Measurements from ENCODE around the gene PXMP4.

Gene PXMP4

DNA sequence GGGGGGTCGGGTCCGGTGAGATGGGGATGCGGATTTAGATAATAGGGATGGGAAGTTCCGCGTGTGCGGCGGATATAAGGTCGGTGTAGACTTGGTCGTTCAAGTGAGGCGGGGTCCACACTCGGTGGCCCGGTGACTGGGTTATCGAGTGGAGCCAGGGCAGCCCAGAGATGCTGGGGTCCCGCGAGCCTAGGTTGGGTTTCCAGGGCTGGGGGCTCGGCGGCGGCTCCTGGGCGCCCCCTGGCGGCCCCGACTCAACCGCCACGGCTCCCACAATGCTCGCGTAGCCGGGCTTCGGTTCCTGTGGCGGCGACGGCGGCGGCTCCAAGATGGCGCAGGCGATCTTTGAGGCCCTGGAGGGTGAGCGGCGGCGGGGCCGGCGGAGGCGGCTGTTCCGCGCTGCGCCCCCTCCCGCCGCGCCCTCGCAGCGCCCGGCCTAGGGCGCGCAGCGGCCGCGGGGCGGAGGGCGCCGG, 11.6 kb upstream of the PXMP4 start, which contains the start of gene ZNF341 (continued):
- no peak for TF ChIP-seq ZNF302 (tag by site-specific recombination; IDR thresholded peaks at IDR 0.05; ENCODE audit: low read depth)
- peak; percentile 62; the same call in 1 of the 2 replicates for TF ChIP-seq ZFP37 (tag by site-specific recombination; IDR thresholded peaks at IDR 0.05)
- no peak for TF ChIP-seq ZNF768 (tag by site-specific recombination; IDR thresholded peaks at IDR 0.05)
- TF ChIP-seq ZNF2 (tag by site-specific recombination; IDR thresholded peaks at IDR 0.05): peak; percentile 76; the same call in 1 of the 2 replicates
- no peak for TF ChIP-seq ZNF366 (tag by site-specific recombination; conservative IDR thresholded peaks at IDR 0.05)
- TF ChIP-seq, protein P1, sequence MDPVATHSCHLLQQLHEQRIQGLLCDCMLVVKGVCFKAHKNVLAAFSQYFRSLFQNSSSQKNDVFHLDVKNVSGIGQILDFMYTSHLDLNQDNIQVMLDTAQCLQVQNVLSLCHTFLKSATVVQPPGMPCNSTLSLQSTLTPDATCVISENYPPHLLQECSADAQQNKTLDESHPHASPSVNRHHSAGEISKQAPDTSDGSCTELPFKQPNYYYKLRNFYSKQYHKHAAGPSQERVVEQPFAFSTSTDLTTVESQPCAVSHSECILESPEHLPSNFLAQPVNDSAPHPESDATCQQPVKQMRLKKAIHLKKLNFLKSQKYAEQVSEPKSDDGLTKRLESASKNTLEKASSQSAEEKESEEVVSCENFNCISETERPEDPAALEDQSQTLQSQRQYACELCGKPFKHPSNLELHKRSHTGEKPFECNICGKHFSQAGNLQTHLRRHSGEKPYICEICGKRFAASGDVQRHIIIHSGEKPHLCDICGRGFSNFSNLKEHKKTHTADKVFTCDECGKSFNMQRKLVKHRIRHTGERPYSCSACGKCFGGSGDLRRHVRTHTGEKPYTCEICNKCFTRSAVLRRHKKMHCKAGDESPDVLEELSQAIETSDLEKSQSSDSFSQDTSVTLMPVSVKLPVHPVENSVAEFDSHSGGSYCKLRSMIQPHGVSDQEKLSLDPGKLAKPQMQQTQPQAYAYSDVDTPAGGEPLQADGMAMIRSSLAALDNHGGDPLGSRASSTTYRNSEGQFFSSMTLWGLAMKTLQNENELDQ (tag by site-specific recombination; IDR thresholded peaks at IDR 0.05; ENCODE audit: low read depth): no peak
- no peak for TF ChIP-seq BCL11B (tag by site-specific recombination; IDR thresholded peaks at IDR 0.05; ENCODE audit: low read depth)
- no peak; the same call in 1 of the 2 replicates for TF ChIP-seq ZNF660 (tag by site-specific recombination; IDR thresholded peaks at IDR 0.05)
- no peak for TF ChIP-seq ZNF791 (tag by site-specific recombination; IDR thresholded peaks at IDR 0.05)
- no peak for TF ChIP-seq ZNF132 (tag by site-specific recombination; IDR thresholded peaks at IDR 0.05; ENCODE audit: borderline replicate concordance)
- no peak for TF ChIP-seq ZNF350 (tag by site-specific recombination; IDR thresholded peaks at IDR 0.05)
- no peak for TF ChIP-seq ZFP3 (tag by site-specific recombination; IDR thresholded peaks at IDR 0.05; ENCODE audit: low read depth)
- TF ChIP-seq, protein P2, sequence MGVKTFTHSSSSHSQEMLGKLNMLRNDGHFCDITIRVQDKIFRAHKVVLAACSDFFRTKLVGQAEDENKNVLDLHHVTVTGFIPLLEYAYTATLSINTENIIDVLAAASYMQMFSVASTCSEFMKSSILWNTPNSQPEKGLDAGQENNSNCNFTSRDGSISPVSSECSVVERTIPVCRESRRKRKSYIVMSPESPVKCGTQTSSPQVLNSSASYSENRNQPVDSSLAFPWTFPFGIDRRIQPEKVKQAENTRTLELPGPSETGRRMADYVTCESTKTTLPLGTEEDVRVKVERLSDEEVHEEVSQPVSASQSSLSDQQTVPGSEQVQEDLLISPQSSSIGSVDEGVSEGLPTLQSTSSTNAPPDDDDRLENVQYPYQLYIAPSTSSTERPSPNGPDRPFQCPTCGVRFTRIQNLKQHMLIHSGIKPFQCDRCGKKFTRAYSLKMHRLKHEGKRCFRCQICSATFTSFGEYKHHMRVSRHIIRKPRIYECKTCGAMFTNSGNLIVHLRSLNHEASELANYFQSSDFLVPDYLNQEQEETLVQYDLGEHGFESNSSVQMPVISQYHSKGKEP (tag by site-specific recombination; IDR thresholded peaks at IDR 0.05): no peak
- TF ChIP-seq ZNF426 (tag by site-specific recombination; IDR thresholded peaks at IDR 0.05): no peak
- 0 out of 2 replicates have a peak, but pooled peaks have one; percentile 49 for TF ChIP-seq REPIN1 (tag by site-specific recombination; IDR thresholded peaks at IDR 0.05; ENCODE audit: low read depth)
- TF ChIP-seq, protein P3, sequence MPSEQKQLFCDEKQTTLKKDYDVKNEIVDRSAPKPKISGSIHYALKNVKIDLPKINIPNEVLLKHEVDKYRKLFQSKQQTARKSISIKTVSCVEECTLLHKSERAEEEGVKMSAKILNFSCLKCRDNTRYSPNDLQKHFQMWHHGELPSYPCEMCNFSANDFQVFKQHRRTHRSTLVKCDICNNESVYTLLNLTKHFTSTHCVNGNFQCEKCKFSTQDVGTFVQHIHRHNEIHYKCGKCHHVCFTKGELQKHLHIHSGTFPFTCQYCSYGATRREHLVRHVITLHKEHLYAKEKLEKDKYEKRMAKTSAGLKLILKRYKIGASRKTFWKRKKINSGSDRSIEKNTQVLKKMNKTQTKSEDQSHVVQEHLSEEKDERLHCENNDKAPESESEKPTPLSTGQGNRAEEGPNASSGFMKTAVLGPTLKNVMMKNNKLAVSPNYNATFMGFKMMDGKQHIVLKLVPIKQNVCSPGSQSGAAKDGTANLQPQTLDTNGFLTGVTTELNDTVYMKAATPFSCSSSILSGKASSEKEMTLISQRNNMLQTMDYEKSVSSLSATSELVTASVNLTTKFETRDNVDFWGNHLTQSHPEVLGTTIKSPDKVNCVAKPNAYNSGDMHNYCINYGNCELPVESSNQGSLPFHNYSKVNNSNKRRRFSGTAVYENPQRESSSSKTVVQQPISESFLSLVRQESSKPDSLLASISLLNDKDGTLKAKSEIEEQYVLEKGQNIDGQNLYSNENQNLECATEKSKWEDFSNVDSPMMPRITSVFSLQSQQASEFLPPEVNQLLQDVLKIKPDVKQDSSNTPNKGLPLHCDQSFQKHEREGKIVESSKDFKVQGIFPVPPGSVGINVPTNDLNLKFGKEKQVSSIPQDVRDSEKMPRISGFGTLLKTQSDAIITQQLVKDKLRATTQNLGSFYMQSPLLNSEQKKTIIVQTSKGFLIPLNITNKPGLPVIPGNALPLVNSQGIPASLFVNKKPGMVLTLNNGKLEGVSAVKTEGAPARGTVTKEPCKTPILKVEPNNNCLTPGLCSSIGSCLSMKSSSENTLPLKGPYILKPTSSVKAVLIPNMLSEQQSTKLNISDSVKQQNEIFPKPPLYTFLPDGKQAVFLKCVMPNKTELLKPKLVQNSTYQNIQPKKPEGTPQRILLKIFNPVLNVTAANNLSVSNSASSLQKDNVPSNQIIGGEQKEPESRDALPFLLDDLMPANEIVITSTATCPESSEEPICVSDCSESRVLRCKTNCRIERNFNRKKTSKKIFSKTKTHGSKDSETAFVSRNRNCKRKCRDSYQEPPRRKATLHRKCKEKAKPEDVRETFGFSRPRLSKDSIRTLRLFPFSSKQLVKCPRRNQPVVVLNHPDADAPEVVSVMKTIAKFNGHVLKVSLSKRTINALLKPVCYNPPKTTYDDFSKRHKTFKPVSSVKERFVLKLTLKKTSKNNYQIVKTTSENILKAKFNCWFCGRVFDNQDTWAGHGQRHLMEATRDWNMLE (tag by site-specific recombination; conservative IDR thresholded peaks at IDR 0.05; ENCODE audit: low read depth): no peak
- TF ChIP-seq ZNF184 (tag by site-specific recombination; IDR thresholded peaks at IDR 0.05): no peak
- TF ChIP-seq ZNF623 (tag by site-specific recombination; IDR thresholded peaks at IDR 0.05): no peak
- TF ChIP-seq, protein P4, sequence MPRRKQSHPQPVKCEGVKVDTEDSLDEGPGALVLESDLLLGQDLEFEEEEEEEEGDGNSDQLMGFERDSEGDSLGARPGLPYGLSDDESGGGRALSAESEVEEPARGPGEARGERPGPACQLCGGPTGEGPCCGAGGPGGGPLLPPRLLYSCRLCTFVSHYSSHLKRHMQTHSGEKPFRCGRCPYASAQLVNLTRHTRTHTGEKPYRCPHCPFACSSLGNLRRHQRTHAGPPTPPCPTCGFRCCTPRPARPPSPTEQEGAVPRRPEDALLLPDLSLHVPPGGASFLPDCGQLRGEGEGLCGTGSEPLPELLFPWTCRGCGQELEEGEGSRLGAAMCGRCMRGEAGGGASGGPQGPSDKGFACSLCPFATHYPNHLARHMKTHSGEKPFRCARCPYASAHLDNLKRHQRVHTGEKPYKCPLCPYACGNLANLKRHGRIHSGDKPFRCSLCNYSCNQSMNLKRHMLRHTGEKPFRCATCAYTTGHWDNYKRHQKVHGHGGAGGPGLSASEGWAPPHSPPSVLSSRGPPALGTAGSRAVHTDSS (tag by site-specific recombination; IDR thresholded peaks at IDR 0.05): no peak
- TF ChIP-seq HOXC10 (CRISPR knock-in tag; IDR thresholded peaks at IDR 0.05): no peak
- no peak for TF ChIP-seq HOXA7 (CRISPR knock-in tag; IDR thresholded peaks at IDR 0.05; ENCODE audit: borderline replicate concordance)
- no peak for TF ChIP-seq ZNF558 (tag by site-specific recombination; IDR thresholded peaks at IDR 0.05)
- TF ChIP-seq ZNF529 (tag by site-specific recombination; IDR thresholded peaks at IDR 0.05; ENCODE audit: insufficient replicate concordance): no peak
- TF ChIP-seq GLIS1 (tag by site-specific recombination; IDR thresholded peaks at IDR 0.05): no peak
- TF ChIP-seq ZNF19 (tag by site-specific recombination; IDR thresholded peaks at IDR 0.05; ENCODE audit: low read depth): no peak
- no peak for TF ChIP-seq ZNF626 (tag by site-specific recombination; IDR thresholded peaks at IDR 0.05)
- TF ChIP-seq, protein P5, sequence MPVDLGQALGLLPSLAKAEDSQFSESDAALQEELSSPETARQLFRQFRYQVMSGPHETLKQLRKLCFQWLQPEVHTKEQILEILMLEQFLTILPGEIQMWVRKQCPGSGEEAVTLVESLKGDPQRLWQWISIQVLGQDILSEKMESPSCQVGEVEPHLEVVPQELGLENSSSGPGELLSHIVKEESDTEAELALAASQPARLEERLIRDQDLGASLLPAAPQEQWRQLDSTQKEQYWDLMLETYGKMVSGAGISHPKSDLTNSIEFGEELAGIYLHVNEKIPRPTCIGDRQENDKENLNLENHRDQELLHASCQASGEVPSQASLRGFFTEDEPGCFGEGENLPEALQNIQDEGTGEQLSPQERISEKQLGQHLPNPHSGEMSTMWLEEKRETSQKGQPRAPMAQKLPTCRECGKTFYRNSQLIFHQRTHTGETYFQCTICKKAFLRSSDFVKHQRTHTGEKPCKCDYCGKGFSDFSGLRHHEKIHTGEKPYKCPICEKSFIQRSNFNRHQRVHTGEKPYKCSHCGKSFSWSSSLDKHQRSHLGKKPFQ (tag by site-specific recombination; IDR thresholded peaks at IDR 0.05): no peak
- TF ChIP-seq ZNF311 (tag by site-specific recombination; IDR thresholded peaks at IDR 0.05; ENCODE audit: borderline replicate concordance): no peak
- 0 out of 2 replicates have a peak, but pooled peaks have one; percentile 14 for TF ChIP-seq WT1 (tag by site-specific recombination; IDR thresholded peaks at IDR 0.05)
- no peak for TF ChIP-seq ZNF596 (tag by site-specific recombination; IDR thresholded peaks at IDR 0.05)

Measured in HEK293 (cell line).